ENCODE results near the gene SMIM1.
A peak's percentile ranks its signal among the peaks of the same experiment; 100 is the strongest.

Gene SMIM1

GRCh38 chr1:3775490-3776230, 3.1 kb downstream of the SMIM1 start:
- ChIA-PET POLR2A (interaction anchor here (0.5 kb wide), 1 partner anchor 1896 kb away, joined by 5 read pairs; no protein-coding TSS in a partner anchor), CTCF (interaction anchor here (0.7 to 2.2 kb wide), 13 partner anchors 8 to 1867 kb away, joined by 3 to 18 read pairs (median 5); partner anchors contain the start of gene LRRC47)
- DNase-seq (ENCODE audit: extremely low spot score): peak; percentile 77
- peak; percentile 69 for TF ChIP-seq CTCF (IDR thresholded peaks at IDR 0.05; ENCODE audit: control extremely low read depth, extremely low read depth, low read depth, missing control alignments)

GRCh38 chr1:3776231-3776961, 3.8 kb downstream of the SMIM1 start:
- POLR2A ChIA-PET: interaction anchor here (0.5 kb wide), 1 partner anchor 1897 kb away, joined by 5 read pairs; no protein-coding TSS in a partner anchor
- CTCF ChIA-PET: interaction anchor here (0.7 to 2.2 kb wide), 11 partner anchors 8 to 1867 kb away, joined by 3 to 18 read pairs (median 5); partner anchors contain the start of gene LRRC47

GRCh38 chr1:3777078-3777547, 4.6 kb downstream of the SMIM1 start:
- POLR2A ChIA-PET: no interaction called here
- CTCF ChIA-PET: interaction anchor here (2.2 kb wide), 1 partner anchor 19 kb away, joined by 18 read pairs; the partner anchor contains the start of gene LRRC47
- TF ChIP-seq CTCF (IDR thresholded peaks at IDR 0.05; ENCODE audit: control extremely low read depth, extremely low read depth, low read depth, missing control alignments): no peak
- no peak for DNase-seq (ENCODE audit: extremely low spot score)

More at GRCh38 chr1:3776231-3776961, 3.8 kb downstream of the SMIM1 start:
- DNase-seq (ENCODE audit: extremely low spot score): no peak
- TF ChIP-seq CTCF (IDR thresholded peaks at IDR 0.05; ENCODE audit: control extremely low read depth, extremely low read depth, low read depth, missing control alignments): no peak

- no peak for DNase-seq (ENCODE audit: extremely low spot score)
- TF ChIP-seq CTCF (IDR thresholded peaks at IDR 0.05; ENCODE audit: control extremely low read depth, extremely low read depth, low read depth, missing control alignments): no peak
- POLR2A ChIA-PET: interaction anchor here (0.6 kb wide), 1 partner anchor 1892 kb away, joined by 7 read pairs; no protein-coding TSS in a partner anchor
- CTCF ChIA-PET: interaction anchor here (1.3 kb wide), 1 partner anchor 129 kb away, joined by 4 read pairs; no protein-coding TSS in a partner anchor
These were observed 5.4 kb downstream of the SMIM1 start for GRCh38 chr1:3777647-3778589.

- TF ChIP-seq CTCF (IDR thresholded peaks at IDR 0.05; ENCODE audit: control extremely low read depth, extremely low read depth, low read depth, missing control alignments): no peak
- DNase-seq (ENCODE audit: extremely low spot score): no peak
- ChIA-PET POLR2A (interaction anchor here (0.6 kb wide), 1 partner anchor 1893 kb away, joined by 7 read pairs; no protein-coding TSS in a partner anchor), CTCF (interaction anchor here (0.8 to 1.3 kb wide), 2 partner anchors 25 to 128 kb away, joined by 3 to 4 read pairs; no protein-coding TSS in a partner anchor)
These were observed 6.2 kb downstream of the SMIM1 start for GRCh38 chr1:3778590-3779264.

Data from GM10248 (cell line).